ENCODE measurements around the gene ETV4.

- TF ChIP-seq EZH2phosphoT487 (IDR thresholded peaks at IDR 0.05; ENCODE audit: insufficient read depth, low read depth) (no peak), EZH2 (IDR thresholded peaks at IDR 0.05; ENCODE audit: insufficient read depth, poor library complexity, severe bottlenecking) (no peak)
These were observed 24.8 kb downstream of the ETV4 start for GRCh38 chr17:43521389-43521788.
